Loucy (cell line): ENCODE data around the gene LGR5.

ENCODE experiments used
- EZH2phosphoT487 ChIP-seq: fragments of 200-600 bp; IDR thresholded peaks from 2 replicates; pipeline ENCODE4 v1.6.1; 2018; ENCODE audit warnings: antibody characterized with exemption, mild to moderate bottlenecking, moderate library complexity, borderline replicate concordance
- TF ChIP-seq, protein P1 (sequence below): fragments of 200-600 bp; sonication (generic); conservative IDR thresholded peaks from 2 replicates; pipeline ENCODE4 v1.5.1; 2014; ENCODE audit warnings: mild to moderate bottlenecking, antibody characterized with exemption, low read length

DNA sequence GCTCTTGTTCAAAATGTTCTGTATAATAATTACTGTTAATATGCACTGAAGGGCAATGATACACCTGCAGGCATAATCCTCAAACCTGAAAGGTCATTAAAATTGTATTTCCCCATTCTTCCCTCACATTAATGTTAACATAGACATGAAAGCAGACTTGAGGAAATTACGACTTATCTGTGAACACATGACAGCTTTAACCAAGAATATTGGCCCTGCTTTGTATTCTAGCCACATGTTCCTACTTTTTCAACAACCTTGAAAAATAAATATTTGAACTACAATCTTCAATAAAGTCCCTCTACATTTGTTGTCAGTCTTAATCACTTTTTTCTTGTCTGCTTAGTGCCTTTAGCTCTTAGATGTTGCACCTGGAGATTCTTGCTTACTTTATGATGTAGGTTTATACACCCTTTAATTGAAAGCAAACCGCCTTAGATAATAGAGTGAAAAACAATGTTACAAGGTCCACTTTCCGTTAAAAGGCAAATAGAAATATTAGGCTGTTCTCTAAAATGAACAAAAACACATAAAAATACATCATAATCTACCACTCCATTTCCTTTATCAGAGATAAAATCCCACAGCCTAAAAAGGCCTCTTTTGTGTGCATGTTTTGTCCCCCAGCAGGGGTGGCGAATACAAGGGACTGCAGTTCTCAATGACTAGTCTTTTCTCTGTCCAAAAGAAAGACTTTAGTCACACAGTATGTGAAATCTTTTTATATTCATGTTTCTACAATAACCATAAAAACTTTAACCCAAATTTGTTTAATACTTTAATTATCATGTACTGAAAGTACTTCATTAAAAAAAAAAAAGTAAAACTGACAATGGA, 168.1 kb downstream of the LGR5 start:
- TF ChIP-seq, protein P1, sequence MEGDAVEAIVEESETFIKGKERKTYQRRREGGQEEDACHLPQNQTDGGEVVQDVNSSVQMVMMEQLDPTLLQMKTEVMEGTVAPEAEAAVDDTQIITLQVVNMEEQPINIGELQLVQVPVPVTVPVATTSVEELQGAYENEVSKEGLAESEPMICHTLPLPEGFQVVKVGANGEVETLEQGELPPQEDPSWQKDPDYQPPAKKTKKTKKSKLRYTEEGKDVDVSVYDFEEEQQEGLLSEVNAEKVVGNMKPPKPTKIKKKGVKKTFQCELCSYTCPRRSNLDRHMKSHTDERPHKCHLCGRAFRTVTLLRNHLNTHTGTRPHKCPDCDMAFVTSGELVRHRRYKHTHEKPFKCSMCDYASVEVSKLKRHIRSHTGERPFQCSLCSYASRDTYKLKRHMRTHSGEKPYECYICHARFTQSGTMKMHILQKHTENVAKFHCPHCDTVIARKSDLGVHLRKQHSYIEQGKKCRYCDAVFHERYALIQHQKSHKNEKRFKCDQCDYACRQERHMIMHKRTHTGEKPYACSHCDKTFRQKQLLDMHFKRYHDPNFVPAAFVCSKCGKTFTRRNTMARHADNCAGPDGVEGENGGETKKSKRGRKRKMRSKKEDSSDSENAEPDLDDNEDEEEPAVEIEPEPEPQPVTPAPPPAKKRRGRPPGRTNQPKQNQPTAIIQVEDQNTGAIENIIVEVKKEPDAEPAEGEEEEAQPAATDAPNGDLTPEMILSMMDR = no peak
- no peak for TF ChIP-seq EZH2phosphoT487
